Liver (tissue), 3 donors: ENCODE results near the gene CHD3.

ENCODE experiments used
- CTCF ChIP-seq: fragments of 150-350 bp; IDR thresholded peaks from 2 replicates; pipeline ENCODE4 v1.5.1; 2017; ENCODE audit warnings: improper control_type of control experiment, low read depth, low read length; ENCODE audit not compliant: missing input control
- TAF1 ChIP-seq: conservative IDR thresholded peaks from 2 replicates; pipeline ENCODE4 v1.6.1; 2016; ENCODE audit warnings: antibody characterized with exemption, mild to moderate bottlenecking
- donor health status: healthy.
- donor health status: healthy.

GRCh38 chr17:7854078-7854777 is 34.4 kb upstream of the CHD3 start:
- no peak for TF ChIP-seq CTCF
- TF ChIP-seq TAF1, result no peak
